Mammary epithelial cell (primary cell): Measurements from ENCODE around the gene SNN.

ENCODE experiments used
- CTCF ChIP-seq, 2 donors: IDR thresholded peaks in 1 of 2; conservative IDR thresholded peaks in 1 of 2; 2 replicates each; pipeline ENCODE4 v1.5.1; 2011 to 2012; ENCODE audit warnings: inconsistent platforms in 2 of 2, low read length in 2 of 2, mild to moderate bottlenecking in 2 of 2, control low read depth in 1 of 2, low read depth in 1 of 2; ENCODE audit not compliant: insufficient read depth in 1 of 2; ENCODE audit errors: extremely low read depth in 1 of 2
- EZH2 ChIP-seq: IDR thresholded peaks from 2 replicates; pipeline ENCODE4 v1.6.1; 2012; ENCODE audit warnings: low read length, inconsistent platforms, borderline replicate concordance

- TF ChIP-seq CTCF (conservative IDR thresholded peaks at IDR 0.05 in 1 of 2, IDR thresholded peaks at IDR 0.05 in 1 of 2; ENCODE audit: extremely low read depth in 1 of 2, insufficient read depth in 1 of 2, low read depth in 1 of 2, low read length in 2 of 2) (no peak), EZH2 (no peak)
These were observed 32.2 kb downstream of the SNN start for GRCh38 chr16:11700264-11701029.
